HG03045 (cell line): ENCODE measurements around the gene ZSWIM6.

Source experiments
- ATAC-seq: cut with Tn5 transposase; IDR thresholded peaks from one replicate; pipeline ENCODE4 v1.9.1; 2021; ENCODE audit warnings: mild to moderate bottlenecking, moderate library complexity; ENCODE audit not compliant: unreplicated experiment

ZSWIM6 gene

GRCh38 chr5:61306531-61307131 lies 25.4 kb upstream of the ZSWIM6 start:
- peak; percentile 48 for ATAC-seq

GRCh38 chr5:61307191-61307590 lies 24.9 kb upstream of the ZSWIM6 start:
- ATAC-seq = no peak

- ATAC-seq = no peak
These were observed 24.4 kb upstream of the ZSWIM6 start for GRCh38 chr5:61307611-61308010.

- ATAC-seq = no peak
These were observed 23.3 kb upstream of the ZSWIM6 start for GRCh38 chr5:61308712-61309111.

- ATAC-seq = no peak
These were observed 22.9 kb upstream of the ZSWIM6 start for GRCh38 chr5:61309115-61309514.

- no peak for ATAC-seq
These were observed 20.9 kb upstream of the ZSWIM6 start for GRCh38 chr5:61311056-61311610.

- no peak for ATAC-seq
These were observed 19.9 kb upstream of the ZSWIM6 start for GRCh38 chr5:61311836-61312808.

- ATAC-seq = no peak
These were observed 17.9 kb upstream of the ZSWIM6 start for GRCh38 chr5:61313960-61314681.

GRCh38 chr5:61318376-61318775 lies 13.7 kb upstream of the ZSWIM6 start:
- no peak for ATAC-seq

GRCh38 chr5:61319388-61320146 lies 12.5 kb upstream of the ZSWIM6 start:
- ATAC-seq = peak; percentile 99

- ATAC-seq = no peak
These were observed 11.2 kb upstream of the ZSWIM6 start for GRCh38 chr5:61320860-61321259.

GRCh38 chr5:61321669-61322068 lies 10.4 kb upstream of the ZSWIM6 start:
- ATAC-seq = no peak

- ATAC-seq = no peak
These were observed 9.0 kb upstream of the ZSWIM6 start for GRCh38 chr5:61322738-61323725.

GRCh38 chr5:61327760-61328753 lies 4.0 kb upstream of the ZSWIM6 start:
- ATAC-seq = no peak

- ATAC-seq = no peak
These were observed 3.1 kb upstream of the ZSWIM6 start for GRCh38 chr5:61328791-61329549.

- no peak for ATAC-seq
These were observed 2.4 kb upstream of the ZSWIM6 start for GRCh38 chr5:61329550-61330128.

GRCh38 chr5:61330341-61330844 lies 1.7 kb upstream of the ZSWIM6 start:
- peak; percentile 0 for ATAC-seq
